GM12891 (cell line): ENCODE data around the gene CRB2.

ENCODE experiments used
- PAX5 ChIP-seq: IDR thresholded peaks from 2 replicates; pipeline ENCODE4 v1.6.1; 2011; ENCODE audit warnings: low read length, moderate library complexity, mild to moderate bottlenecking; ENCODE audit not compliant: insufficient read depth, severe bottlenecking
- POLR2A ChIP-seq: IDR thresholded peaks from 2 replicates; pipeline ENCODE4 v1.6.1; 2011; ENCODE audit warnings: low read depth, low read length, control low read depth
- POLR2AphosphoS5 ChIP-seq: IDR thresholded peaks from 2 replicates; pipeline ENCODE4 v1.6.1; 2011; ENCODE audit warnings: low read depth, low read length, control low read depth
- POU2F2 ChIP-seq: IDR thresholded peaks from 2 replicates; pipeline ENCODE4 v1.6.1; 2011; ENCODE audit warnings: low read depth, mild to moderate bottlenecking, control low read depth, low read length, moderate library complexity
- TAF1 ChIP-seq: IDR thresholded peaks from 2 replicates; pipeline ENCODE4 v1.6.1; 2011; ENCODE audit warnings: low read depth, low read length, control low read depth

- no peak for TF ChIP-seq POLR2A
- TF ChIP-seq POLR2AphosphoS5: no peak
- TF ChIP-seq TAF1: no peak
- TF ChIP-seq PAX5: no peak
- TF ChIP-seq POU2F2: no peak
These were observed 1.9 kb upstream of the CRB2 start for GRCh38 chr9:123353984-123354591.
